NCI-H2029 treated with DMSO at 0.1 percent for 48 hours (cell line): ENCODE data around the gene EBF3.

Experiments
- DNase-seq: peaks from one replicate; lab custom pipeline; 2025; lab: John Stamatoyannopoulos, UW

Gene EBF3

DNA sequence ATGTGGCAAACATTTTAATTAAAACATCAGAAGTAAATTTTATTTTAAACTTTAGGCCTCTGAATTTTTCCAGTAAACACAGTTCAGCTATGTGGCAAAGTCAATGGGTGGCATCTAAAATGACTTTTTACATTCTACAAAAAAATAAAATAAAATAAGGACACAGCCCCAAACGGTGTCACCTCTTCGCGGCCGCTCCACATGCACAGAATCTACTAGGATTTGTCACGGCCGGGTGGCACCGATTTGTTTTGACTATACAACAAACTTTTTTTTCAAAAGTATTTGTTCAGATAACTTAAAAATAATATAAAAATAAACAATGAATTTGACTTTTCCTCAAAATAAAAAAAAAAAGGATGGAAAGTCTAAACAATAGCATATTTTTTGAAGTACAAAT is 127.8 kb downstream of the EBF3 start:
- no peak for DNase-seq

GRCh38 chr10:129833994-129834739 is 129.9 kb downstream of the EBF3 start:
- DNase-seq = no peak

DNA sequence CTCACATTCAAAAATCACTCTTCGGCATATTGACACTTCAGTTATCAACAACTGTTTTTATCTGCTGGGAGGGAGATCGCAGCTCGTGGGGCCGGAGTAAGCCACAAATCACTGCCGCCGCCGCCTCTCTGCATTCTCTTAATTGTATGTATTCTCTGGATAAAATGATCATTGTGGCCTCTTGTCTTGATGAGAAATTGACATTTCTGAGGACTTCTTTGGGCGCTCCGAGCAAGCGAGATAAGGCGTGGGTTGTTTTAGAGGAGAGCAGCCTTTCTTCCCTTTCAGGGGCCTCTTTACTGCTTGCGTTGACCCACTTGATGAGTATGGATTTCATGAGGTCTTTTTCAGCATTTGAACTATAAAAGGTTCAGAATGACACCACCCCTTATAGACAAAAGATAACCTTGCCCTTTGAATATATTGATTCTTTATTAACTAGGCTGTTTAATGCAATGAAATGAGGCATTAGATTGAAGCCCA is 130.6 kb downstream of the EBF3 start:
- DNase-seq = no peak

DNA sequence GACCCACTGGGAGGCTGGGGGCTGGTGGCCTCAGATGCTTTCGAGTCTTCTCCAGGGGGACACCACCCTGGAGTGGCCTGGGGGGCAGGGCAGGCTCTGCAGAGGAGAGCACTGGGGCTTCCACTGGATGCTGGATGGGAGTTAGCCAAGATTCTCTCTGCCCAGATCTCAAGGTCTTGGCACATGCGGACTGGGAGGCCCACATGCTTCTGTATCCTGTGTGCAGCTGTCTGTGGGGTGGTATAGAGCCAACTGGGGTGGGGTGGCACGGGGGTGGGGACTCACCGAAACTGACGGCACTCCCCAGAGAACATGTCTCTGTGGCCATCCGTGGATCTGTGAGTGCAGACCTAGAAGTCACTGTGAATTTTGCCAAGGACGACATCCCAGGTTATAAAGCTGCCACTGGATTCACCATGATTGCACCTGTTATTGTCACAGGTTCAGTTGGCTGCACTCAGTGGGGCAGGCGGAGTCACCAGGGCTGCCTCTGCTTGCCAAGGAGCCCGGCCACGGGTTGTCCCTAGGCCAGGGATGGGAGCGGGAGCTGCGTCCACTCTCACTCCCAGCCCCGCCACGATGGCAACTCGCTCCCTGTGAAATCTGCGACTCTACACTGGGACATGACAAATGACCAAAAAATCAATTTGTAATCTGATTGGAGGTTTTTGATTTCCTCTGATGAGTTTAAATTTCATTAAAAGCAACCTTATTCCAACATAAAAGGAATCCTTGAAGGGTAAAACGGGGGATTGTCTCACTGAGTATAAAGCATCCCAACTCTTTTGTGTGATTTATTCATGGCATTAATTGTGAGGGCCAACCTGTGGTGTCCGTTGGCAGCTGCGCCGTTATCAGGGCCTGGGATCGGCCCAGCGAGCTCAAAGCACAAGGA is 131.3 kb downstream of the EBF3 start:
- no peak for DNase-seq

- no peak for DNase-seq
Observed at GRCh38 chr10:129831150-129831549, 132.9 kb downstream of the EBF3 start.

DNA sequence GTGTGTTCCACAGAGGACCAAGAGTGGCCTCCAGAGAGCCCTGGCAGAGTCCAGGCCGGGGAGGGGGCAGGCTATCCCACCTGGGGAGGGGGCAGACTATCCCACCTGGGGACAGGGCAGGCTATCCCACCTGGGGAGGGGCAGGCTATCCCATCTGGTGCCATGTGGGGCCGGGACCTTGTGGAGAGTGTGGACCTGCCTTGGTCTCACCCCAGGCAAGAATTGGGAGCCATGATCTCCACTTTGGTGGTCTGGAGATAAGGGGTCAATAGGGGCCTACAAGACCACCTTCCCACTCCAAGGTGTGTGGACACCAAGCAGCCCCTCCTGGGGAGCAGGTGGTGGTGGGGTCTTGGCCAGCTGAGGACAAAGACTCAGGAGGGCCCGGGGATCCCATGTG is 138.2 kb downstream of the EBF3 start:
- no peak for DNase-seq

DNA sequence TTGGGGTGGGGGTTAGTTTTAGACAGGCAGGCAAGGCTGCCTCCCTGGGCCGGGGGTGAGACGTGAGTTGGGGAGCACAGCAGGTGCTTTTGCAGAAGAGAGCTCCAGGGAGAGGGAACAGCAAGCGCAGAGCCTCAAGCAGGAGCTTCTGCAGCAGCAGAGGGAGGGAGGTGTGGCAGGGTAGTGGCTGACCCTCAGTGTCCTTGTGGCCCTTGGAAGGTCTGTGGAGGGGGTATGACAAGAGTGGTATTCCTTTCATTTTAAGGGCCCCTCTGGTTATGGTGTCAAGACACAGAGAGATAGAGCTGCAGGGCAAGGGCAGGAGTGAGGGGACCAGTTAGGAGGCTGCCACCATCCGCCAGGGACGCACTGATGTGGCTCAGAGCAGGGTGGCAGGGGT is 138.9 kb downstream of the EBF3 start:
- no peak for DNase-seq

DNA sequence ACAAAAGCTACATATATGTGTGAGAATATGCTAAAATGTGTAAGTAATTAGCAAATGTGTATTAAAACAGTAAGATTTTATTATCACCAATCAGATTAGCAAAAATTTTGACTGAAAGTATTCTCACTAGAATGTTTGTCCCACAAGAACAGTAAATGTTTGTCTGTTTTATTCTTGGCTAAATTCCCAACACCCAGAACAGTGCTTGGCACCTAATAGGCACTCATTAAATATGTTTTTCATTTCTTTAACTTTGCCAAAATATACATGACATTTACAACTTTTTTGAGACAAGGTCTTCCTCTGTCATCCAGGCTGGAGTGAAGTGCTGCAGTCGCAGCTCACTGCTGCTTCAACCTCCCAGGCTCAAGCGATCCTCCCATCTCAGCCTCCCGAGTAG is 143.6 kb downstream of the EBF3 start:
- DNase-seq = no peak

- DNase-seq = no peak
Observed at GRCh38 chr10:129816656-129817045, 147.4 kb downstream of the EBF3 start.

DNA sequence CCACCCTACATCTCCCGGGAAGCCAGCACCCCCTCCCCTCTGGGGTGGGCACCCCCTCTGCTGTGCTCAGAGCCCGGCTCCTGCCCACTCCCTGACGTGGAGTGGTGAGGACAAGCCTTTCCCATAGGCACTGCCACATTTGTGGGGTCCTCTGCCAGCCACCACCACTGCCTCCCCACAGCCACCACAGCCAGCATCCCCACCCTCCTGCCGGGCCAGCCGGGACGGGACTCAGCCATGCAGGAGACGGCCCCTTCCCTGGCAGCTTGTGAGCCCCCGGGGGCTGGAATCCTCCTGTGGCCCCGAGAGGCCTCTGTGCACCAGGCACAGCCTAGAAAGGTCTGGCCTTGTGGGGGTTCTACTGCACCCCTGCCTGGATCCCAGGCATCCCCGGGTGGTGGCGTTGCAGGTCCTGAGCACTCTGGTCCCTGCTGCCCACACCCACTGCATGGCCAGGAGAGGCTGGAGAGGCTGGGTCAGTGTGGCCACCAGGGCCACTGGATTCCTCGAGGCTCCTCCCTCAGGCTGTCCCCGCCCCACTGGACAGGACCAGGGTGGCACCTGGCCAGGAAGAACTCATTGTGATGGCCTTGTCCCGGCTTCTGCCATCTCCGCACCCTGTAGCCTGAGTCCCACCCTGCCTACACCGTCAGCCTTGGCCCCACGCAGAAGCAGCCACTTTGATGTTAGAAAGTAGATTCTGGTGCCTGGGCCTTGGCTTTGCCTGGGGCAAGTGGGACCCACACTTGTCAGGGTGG is 148.0 kb downstream of the EBF3 start:
- DNase-seq = no peak

DNA sequence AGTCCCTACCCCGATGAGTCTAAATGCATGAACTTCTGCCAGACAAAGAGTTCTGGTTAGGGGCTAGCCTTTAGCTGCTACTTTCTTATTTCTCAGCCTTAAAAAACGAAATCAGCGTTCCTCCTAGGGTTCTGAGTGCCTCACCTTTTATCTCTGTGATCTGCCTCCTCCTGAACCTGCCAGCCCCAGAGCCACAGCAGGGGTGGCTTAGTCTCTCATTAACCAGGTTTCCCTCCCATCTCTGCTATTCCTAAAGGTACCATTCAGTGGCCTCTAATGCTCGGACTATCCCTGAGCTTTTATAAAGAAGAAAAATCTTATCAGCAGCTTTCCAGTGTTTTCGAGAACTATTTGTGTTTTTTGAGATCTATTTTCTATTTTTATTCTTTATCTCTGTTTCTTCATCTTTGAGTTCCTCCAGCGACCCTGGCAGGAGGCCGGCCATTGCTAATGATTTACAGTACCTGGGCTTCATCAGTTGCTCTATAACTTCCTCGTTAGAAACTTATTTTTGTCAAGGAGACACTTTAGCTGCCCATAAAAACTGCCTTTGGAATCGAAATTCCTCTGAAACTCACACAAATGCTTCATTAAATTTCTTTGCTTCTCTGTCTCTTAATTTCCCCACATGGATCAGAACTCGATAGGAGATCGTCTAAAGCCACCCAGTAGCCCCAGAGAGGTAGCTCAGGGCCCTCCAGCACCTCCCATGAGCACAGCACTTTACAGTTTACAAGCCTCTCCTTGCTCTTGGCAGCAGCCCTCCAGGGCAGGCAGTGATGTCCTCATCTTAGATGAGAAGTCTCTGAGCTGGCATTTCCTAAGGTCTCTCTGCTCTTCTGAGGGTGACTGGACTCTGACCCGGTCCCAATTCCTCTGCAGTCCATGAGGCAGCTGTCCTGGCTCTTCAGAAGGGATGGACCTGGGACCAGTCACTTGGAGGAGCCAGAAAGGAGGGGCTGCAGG is 149.1 kb downstream of the EBF3 start:
- no peak for DNase-seq

- DNase-seq = no peak
Observed at GRCh38 chr10:129812398-129812797, 151.7 kb downstream of the EBF3 start.

- no peak for DNase-seq
Observed at GRCh38 chr10:129811208-129811607, 152.9 kb downstream of the EBF3 start.

- no peak for DNase-seq
Observed at GRCh38 chr10:129809841-129810240, 154.2 kb downstream of the EBF3 start.

- no peak for DNase-seq
Observed at GRCh38 chr10:129809431-129809830, 154.6 kb downstream of the EBF3 start.

DNA sequence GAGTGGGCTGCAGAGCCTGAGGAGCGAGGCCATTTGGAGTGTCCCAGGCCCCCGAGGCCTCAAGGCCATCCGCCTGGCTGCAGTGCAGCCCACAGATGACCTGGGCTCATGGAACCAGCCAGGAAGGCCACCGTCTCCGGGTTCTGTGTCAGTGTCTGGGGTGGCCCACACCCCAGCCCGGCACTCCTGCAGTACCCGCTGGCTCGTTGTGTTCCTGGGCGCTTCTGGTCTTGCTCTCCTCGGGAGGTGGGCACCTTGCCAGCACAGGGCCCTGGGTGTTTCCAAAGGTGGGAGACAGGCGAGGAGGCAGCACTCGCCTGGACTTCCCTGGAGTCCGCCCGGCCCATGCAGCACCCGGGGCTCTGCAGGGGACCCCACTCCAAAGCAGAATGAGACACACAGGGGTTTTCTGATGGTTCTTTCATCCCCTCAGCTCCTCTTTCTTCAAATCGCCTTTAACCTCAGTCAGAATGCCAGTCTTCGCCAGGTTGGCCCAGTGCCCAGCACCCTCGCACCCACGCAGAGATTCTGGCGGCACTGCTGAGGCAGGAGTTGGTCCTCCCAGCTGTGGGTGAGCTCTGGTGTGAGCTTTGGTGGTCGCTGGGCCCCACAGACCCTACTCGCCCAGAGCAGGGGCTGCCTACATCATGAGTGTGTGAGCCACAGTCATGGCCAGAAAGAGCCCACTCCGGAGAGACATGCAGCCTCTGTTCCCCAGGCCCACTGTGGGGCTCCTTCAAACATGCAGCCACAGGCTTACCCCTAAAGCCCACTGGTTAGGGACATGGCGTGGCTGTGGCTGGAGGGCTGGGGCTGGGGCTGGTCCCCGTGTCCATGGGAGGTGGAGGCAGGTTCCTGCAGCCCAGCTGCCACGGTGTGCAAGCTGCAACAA is 155.7 kb downstream of the EBF3 start:
- no peak for DNase-seq

DNA sequence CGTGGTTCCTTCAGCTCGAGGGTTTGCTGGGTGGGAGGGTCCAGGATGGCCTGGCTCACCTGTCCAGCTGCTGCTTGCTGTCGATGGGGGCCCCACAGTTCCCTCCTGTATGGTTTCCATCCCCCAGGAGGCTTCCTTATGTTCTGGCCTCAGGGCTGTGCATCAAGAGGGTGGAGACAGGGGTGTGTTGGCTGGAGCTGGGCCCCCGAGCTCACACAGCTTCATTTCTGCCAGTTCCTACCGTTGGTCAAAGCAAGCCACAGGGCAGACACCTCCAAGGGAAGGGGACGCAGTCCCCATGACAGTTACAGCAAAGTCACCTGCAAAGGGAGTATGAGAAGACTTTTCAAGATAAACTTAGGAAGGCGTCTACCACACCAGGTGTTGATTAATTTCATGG is 156.9 kb downstream of the EBF3 start:
- no peak for DNase-seq

DNA sequence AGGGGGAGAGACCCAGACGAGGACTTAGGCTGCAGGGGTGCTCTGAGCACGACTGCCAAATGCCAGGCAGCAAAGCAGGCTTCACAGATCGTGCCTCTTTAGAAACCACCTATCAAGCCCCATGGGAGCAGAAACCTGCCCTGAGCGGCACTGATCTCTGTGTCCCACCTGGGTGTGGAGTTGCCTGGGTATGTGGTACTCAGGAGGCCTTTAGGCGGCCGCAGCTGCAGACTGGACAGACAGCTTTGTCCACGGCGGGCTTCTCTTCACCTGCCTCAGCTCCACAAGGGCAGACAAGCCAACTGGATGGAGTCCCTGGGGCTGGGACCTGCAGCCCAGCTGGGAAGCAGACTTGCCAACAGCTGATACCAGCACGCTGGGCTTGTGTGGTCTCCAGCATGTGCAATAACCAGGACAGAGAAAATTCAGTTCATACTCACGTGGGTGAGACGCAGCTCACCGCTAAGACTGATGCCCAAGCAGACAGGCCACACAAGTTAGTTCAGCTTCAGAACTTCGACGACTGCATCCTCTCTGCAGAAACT is 163.2 kb downstream of the EBF3 start:
- DNase-seq = no peak

DNA sequence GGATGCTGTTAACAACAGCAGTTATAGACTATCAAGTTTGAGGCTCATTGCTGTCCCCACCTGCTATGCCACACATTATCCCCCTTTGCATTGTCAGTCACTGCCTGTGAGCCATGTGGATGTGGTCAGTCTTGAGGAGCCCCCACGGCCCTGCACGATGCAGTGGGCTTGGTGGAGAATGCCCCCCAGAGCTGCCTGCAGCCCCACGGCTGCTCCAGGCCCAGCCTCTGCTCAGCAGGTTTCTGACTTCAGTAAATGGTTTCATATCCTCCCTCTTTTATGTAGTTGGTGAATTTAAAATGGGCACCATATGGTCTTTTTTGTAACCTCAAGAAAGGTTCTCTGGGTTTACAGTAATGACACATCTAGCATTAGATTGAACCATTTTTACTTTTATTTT is 164.1 kb downstream of the EBF3 start:
- DNase-seq = no peak
